Measurements from ENCODE around the gene NUDT13.

DNA sequence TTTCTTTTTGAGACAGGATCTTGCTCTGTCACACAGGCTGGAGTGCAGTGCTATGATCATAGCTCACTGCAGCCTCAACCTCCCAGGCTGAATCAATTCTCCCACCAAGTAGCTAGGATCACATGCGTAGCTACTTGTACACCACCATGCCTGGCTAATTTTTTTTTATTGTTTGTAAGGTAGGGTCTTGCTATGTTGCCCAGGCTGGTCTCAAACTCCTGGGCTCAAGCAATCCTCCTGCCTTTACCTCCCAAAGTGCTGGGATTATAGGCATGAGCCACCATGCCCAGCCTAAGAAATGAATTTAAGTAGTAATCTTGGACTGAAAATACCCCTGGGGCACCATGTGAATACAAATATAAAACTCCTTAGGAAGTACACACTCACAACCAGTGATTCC lies 5.8 kb downstream of the NUDT13 start:
- no peak for TF ChIP-seq GATA2 (IDR thresholded peaks at IDR 0.05; ENCODE audit: low read depth, low read length)
- TF ChIP-seq GATA3 (IDR thresholded peaks at IDR 0.05; ENCODE audit: low read depth, low read length) = no peak

Data from SH-SY5Y (cell line).